K562 (cell line): ENCODE measurements around the gene ELF5.

Source experiments
- HNRNPUL1 ChIP-seq: fragments of 200-400 bp; formaldehyde crosslinking; IDR thresholded peaks from 2 replicates; pipeline ENCODE4 v1.6.1; 2017; ENCODE audit warnings: low read length
- MTA3 ChIP-seq: fragments of 450-650 bp; formaldehyde crosslinking; IDR thresholded peaks from 2 replicates; pipeline ENCODE4 v1.6.1; 2017; ENCODE audit warnings: mild to moderate bottlenecking, borderline replicate concordance
- SP2 ChIP-seq: IDR thresholded peaks from 2 replicates; pipeline ENCODE4 v1.6.1; 2011; ENCODE audit warnings: mild to moderate bottlenecking, low read depth, low read length, moderate library complexity; ENCODE audit not compliant: poor library complexity, severe bottlenecking; ENCODE audit errors: extremely low read depth
- ZNF133 ChIP-seq: fragments of 250-450 bp; sonication (Bioruptor Pico); IDR thresholded peaks from 2 replicates; pipeline ENCODE4 v1.4.0; 2020; ENCODE audit warnings: mild to moderate bottlenecking

DNA sequence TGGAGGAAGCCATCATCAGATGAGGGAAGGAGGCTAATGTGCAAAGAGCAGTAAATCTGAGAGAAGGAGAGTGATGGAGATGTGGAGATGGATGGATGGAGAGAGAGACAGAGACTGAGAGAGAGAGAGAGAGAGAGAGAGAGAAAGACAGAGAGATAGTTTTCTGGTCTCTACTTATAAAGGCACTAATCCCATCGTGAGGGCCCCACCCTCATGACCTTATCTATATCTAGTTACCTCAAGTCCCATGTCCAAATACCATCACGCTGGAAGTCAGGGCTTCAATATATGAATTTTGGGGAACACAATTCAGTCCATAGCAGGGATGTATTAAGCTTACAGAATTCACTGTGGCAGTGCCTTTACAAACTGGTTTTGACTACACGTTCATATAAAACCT is 21.2 kb upstream of the ELF5 start:
- no peak for TF ChIP-seq ZNF133 (CRISPR knock-in tag)
- no peak for TF ChIP-seq SP2
- no peak for TF ChIP-seq HNRNPUL1
- TF ChIP-seq MTA3: no peak
